CD4-positive, alpha-beta memory T cell (primary cell): ENCODE data around the gene C19orf67. TPM values are rescaled to one million over a fixed set of nuclear protein-coding genes. Genes with fewer than 3 reads are reported as not detected.
A peak's percentile ranks its signal among the peaks of the same experiment; 100 is the strongest.

Experiments used
- CTCF ChIA-PET: fragments of 350-600 bp; sonication (Branson Sonifier 250); formaldehyde crosslinking; loops from one replicate; lab custom pipeline; 2021; ENCODE audit warnings: inconsistent platforms; ENCODE audit not compliant: partially characterized antibody; lab: Charles Lee
- POLR2A ChIA-PET: fragments of 350-600 bp; sonication (Branson Sonifier 250); formaldehyde crosslinking; loops from one replicate; lab custom pipeline; 2021; ENCODE audit not compliant: partially characterized antibody; lab: Charles Lee
- DNase-seq, 5 donors: peaks; one replicate each; pipeline versions ENCODE4 v3.0.0 to v3.0.0-alpha.2; 2020 to 2022; ENCODE audit warnings: mixed read lengths in 1 of 5
- H3K27ac ChIP-seq: one replicate; pipeline ENCODE4 v1.7.0; 2013; ENCODE audit warnings: low read depth, low read length
- H3K27me3 ChIP-seq: 2 replicates; pipeline ENCODE4 v1.7.0; 2013; ENCODE audit warnings: mild to moderate bottlenecking, low read length, moderate library complexity; ENCODE audit not compliant: insufficient read depth
- H3K36me3 ChIP-seq: 2 replicates; pipeline ENCODE4 v1.7.0; 2013; ENCODE audit warnings: mild to moderate bottlenecking, low read length, moderate library complexity; ENCODE audit not compliant: insufficient read depth
- H3K4me1 ChIP-seq: 2 replicates; pipeline ENCODE4 v1.7.0; 2013; ENCODE audit warnings: mild to moderate bottlenecking, low read length, moderate library complexity; ENCODE audit not compliant: insufficient read depth
- H3K4me3 ChIP-seq, 2 donors: one replicate each; pipeline ENCODE4 v1.7.0; 2013; ENCODE audit warnings: low read length in 2 of 2, mild to moderate bottlenecking in 1 of 2
- H3K9me3 ChIP-seq, 2 donors: one replicate each; pipeline ENCODE4 v1.7.0; 2013; ENCODE audit warnings: low read length in 2 of 2, control low read depth in 1 of 2; ENCODE audit not compliant: control insufficient read depth in 1 of 2
- H3K27ac Mint-ChIP-seq, 7 donors: one replicate each; pipeline ENCODE4 v1.8.0; 2020 to 2021; ENCODE audit warnings: mixed read lengths in 7 of 7, mild to moderate bottlenecking in 6 of 7, inconsistent platforms in 3 of 7, moderate library complexity in 3 of 7
- H3K27me3 Mint-ChIP-seq, 2 donors: one replicate each; pipeline ENCODE4 v1.8.0; 2020 to 2021; ENCODE audit warnings: mixed read lengths in 2 of 2
- H3K36me3 Mint-ChIP-seq, 2 donors: one replicate each; pipeline ENCODE4 v1.8.0; 2020 to 2021; ENCODE audit warnings: mixed read lengths in 2 of 2, inconsistent platforms in 1 of 2, mild to moderate bottlenecking in 1 of 2
- H3K4me1 Mint-ChIP-seq, 4 donors: one replicate each; pipeline ENCODE4 v1.8.0; 2020 to 2021; ENCODE audit warnings: mixed read lengths in 4 of 4, mild to moderate bottlenecking in 1 of 4
- H3K4me3 Mint-ChIP-seq, 8 donors: one replicate each; pipeline ENCODE4 v1.8.0; 2020 to 2021; ENCODE audit warnings: mixed read lengths in 8 of 8, mild to moderate bottlenecking in 7 of 8, moderate library complexity in 6 of 8, inconsistent platforms in 3 of 8
- H3K9me3 Mint-ChIP-seq, 8 donors: one replicate each; pipeline ENCODE4 v1.8.0; 2020 to 2021; ENCODE audit warnings: mixed read lengths in 8 of 8, mild to moderate bottlenecking in 5 of 8, inconsistent platforms in 3 of 8, moderate library complexity in 1 of 8
- intact Hi-C: fragments of 100-400 bp; cut with micrococcal nuclease; formaldehyde crosslinking; loops from one replicate; pipeline ENCODE4 v1.15.1; 2023
- polyA plus RNA-seq, 2 donors: library from polyadenylated mRNA; unstranded; fragments of 300-500 nt; fragmentation: Illumina TruSeq; gene quantifications; one replicate each; pipeline ENCODE4 v1.2.3, GENCODE V29; 2021
- total RNA-seq, 2 experiments: library from RNA; stranded (reverse); gene quantifications; one replicate each; pipeline ENCODE4 v1.2.3, GENCODE V29; 2021

Gene C19orf67
- total and polyA plus RNA-seq, 4 experiments from 2014 or later: 0.55 TPM; not detected in 3

DNA sequence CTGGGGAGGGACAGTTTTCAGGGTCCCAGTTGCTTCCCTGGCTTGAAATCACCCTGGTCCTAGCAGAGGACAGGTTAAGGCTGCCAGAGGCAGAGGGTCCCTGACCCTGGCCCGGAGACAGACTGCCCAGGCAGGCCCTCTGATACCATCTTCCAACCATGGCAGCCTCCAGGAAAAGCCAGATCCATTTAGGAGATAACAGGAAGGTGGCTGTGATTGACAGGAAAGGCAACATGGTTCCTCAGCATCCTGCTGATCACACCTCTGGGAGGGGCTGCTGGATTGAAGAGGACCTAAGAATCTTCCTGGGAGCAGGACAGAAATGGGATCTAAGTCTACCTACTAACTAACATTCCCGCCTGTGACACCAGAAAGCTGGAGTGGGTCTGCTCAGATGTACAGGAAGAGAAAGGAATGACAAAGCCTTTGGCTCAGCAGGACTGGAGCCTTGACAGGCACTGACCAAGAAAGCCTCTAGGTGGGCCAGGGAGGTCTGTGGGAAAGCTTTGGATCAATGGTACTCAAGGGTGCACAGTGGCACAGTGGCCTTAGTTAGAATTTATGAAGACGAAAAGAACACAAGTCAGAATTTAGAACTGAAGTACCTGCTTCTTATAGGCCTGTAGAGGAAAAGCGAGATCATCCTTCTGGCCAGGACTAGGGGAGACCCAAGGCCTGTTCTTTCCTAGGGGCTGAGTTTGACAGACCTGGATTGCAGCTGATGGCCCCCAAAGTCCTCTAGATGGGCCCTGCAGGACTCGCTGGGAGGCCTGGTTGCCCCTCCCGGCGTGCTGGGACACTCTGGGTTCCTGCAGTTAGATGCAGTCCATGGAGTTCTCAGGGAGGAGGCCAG lies 34.3 kb upstream of the C19orf67 start:
- Histone ChIP-seq H3K9me3 (no peaks in the 10 kb centered on the region), H3K27ac (no peak overlapping the region), H3K27me3 (no peaks in the 10 kb centered on the region), H3K4me1 (peaks cover 34% of the 10 kb centered on the region), H3K36me3 (no peaks in the 10 kb centered on the region), H3K4me3 (no peak overlapping the region)
- intact Hi-C loops: no loop called here
- H3K4me1 Mint-ChIP-seq: peaks cover 19 to 39% (median 29%) of the 10 kb centered on the region in 4 donors
- no peaks in the 10 kb centered on the region for H3K9me3 Mint-ChIP-seq
- peak overlapping the region in 5 of 7 donors; percentile 21 to 98 (median 31) for H3K27ac Mint-ChIP-seq
- no peaks in the 10 kb centered on the region for H3K27me3 Mint-ChIP-seq
- peaks cover 0 to 7% of the 10 kb centered on the region in 2 donors for H3K36me3 Mint-ChIP-seq
- H3K4me3 Mint-ChIP-seq: peak overlapping the region in 1 of 8 donors; percentile 35
- CTCF ChIA-PET: no interaction called here
- POLR2A ChIA-PET: interaction anchor here (4.8 kb wide), 1 partner anchor 17 kb away, joined by 40 read pairs; the partner anchor contains the start of gene ASF1B
- no peak for DNase-seq

DNA sequence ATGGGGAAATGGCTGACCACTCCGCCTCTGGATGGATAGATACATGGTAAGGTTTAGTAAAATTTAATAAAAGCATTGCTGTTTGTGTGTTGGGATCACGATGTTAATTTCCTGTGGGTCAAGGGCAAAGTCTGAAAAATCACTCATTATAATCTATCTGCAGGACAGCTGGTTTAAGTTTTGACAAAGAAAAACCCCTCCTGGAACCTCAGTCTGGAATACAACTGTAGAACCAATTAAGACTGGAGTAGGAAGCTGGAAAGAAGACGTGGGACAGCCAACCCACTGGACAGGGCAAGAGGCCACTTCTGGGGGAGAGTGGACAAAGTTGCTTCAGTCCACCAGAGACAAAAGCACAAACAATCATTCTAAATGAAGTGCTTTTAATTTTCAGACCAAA lies 33.6 kb upstream of the C19orf67 start:
- ChIA-PET CTCF (no interaction called here), POLR2A (interaction anchor here (1.1 to 4.8 kb wide), 3 partner anchors 17 to 114 kb away, joined by 3 to 40 read pairs (median 24); partner anchors contain the start of gene ASF1B)
- Histone ChIP-seq H3K9me3 (no peaks in the 10 kb centered on the region), H3K36me3 (no peaks in the 10 kb centered on the region), H3K4me3 (no peak overlapping the region), H3K4me1 (peaks cover 40% of the 10 kb centered on the region), H3K27ac (peak overlapping the region; percentile 73), H3K27me3 (no peaks in the 10 kb centered on the region)
- Mint-ChIP-seq H3K27ac (peak overlapping the region; percentile 95 to 98 (median 98)), H3K36me3 (peaks cover 0 to 7% of the 10 kb centered on the region in 2 donors), H3K4me1 (peaks cover 19 to 43% (median 32%) of the 10 kb centered on the region in 4 donors), H3K9me3 (no peaks in the 10 kb centered on the region), H3K27me3 (no peaks in the 10 kb centered on the region), H3K4me3 (peak overlapping the region; percentile 87 to 98 (median 92))
- no peak for DNase-seq
- intact Hi-C loops: no loop called here

DNA sequence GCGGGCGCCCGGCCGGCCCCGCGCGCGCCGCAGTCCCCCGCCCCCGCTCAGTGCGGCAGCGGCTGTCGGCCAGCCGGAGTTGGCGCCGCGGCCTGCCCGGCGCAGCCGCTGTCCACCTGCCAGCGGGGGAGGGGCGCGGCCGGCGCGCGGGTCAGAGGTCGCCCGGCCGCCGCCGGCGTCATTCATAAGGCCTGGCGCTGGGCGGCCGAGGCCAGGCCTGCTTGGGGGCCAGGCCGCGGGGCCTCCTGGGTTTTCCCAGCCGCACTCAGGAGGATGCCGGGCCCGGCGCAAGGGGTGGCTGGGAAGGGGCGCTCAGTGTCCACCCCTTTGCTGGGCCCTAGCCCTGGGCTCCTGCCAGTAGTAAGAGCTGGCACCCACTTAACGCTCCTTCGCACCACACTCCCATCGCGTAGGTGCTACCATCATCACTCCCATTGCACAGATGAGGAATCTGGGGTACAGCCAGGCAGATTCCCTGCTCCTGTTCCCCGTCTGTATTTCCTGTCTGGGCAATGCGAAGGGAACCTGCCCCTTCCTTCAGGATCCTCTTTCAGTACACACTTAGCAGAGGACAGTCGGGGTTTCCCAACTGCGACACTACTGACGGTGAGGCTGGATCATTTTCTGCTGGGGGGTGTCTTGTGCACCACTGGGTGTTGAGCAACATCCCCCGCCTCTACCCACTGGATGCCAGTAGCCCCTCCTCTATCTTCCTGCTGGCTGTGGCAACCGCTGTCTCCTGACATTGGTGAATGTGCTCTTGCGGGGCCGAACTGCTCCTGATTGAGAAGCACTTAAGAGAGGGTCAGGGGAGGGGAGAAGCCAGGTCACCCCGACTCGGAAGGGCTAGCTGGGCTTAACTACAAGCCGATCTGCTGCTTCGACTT lies 32.8 kb upstream of the C19orf67 start:
- POLR2A ChIA-PET: interaction anchor here (0.6 to 4.8 kb wide), 19 partner anchors 15 to 354 kb away, joined by 3 to 40 read pairs (median 3); partner anchors contain the start of genes ADGRE5, ASF1B, IL27RA and MISP3
- peak overlapping the region; percentile 73 for H3K27ac ChIP-seq
- peaks cover 0 to 2% (median 0%) of the 10 kb centered on the region in 8 donors for H3K9me3 Mint-ChIP-seq
- peaks cover 0 to 7% of the 10 kb centered on the region in 2 donors for H3K36me3 Mint-ChIP-seq
- intact Hi-C loops: loop anchor here (1.0 kb wide), 1 partner anchor 18 kb away; the partner anchor contains the start of gene ASF1B
- H3K4me1 ChIP-seq: peaks cover 40% of the 10 kb centered on the region
- peaks cover 21 to 50% (median 36%) of the 10 kb centered on the region in 4 donors for H3K4me1 Mint-ChIP-seq
- H3K4me3 Mint-ChIP-seq: peak overlapping the region; percentile 87 to 98 (median 92)
- H3K27ac Mint-ChIP-seq: peak overlapping the region; percentile 95 to 98 (median 98)
- H3K27me3 ChIP-seq: no peaks in the 10 kb centered on the region
- CTCF ChIA-PET: interaction anchor here (1.0 kb wide), 1 partner anchor 18 kb away, joined by 3 read pairs; the partner anchor contains the start of gene ASF1B
- peak overlapping the region; percentile 29 to 63 for H3K4me3 ChIP-seq
- no peaks in the 10 kb centered on the region for H3K9me3 ChIP-seq
- peak; percentile 40 to 84 (median 45) for DNase-seq
- no peaks in the 10 kb centered on the region for H3K36me3 ChIP-seq
- no peaks in the 10 kb centered on the region for H3K27me3 Mint-ChIP-seq

DNA sequence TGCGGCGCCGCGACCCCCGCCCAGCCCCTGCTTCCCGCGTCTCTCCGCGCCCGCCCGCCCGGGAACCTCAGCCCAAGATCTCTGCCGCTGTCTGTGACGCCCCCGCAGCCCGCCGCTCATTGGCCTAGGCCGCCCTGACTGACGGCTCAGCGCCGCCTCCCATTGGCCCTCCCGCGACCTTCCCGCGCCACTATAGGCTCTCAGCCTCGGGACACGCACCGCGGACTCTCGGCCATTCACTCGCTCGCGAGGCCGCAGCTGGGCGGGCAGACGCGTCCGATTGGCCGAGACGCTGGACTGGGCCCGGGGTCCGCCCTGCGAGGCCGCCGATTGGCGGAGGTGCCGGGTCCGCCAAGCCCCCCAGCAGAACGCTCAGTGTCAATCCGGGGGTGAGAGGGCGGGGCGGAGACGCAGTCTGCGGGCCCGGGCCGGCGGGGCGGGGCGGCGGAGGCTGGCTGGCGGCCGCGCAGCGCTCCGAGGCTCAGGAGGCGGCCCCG lies 32.1 kb upstream of the C19orf67 start, which contains the start of gene PRKACA:
TSS of gene PRKACA (minus strand) at position 95 of the 497 bp plus-strand sequence. CDS start 215 bp downstream, outside the sequence.
- CTCF ChIA-PET: interaction anchor here (1.0 kb wide), 1 partner anchor 19 kb away, joined by 3 read pairs; the partner anchor contains the start of gene ASF1B

DNA sequence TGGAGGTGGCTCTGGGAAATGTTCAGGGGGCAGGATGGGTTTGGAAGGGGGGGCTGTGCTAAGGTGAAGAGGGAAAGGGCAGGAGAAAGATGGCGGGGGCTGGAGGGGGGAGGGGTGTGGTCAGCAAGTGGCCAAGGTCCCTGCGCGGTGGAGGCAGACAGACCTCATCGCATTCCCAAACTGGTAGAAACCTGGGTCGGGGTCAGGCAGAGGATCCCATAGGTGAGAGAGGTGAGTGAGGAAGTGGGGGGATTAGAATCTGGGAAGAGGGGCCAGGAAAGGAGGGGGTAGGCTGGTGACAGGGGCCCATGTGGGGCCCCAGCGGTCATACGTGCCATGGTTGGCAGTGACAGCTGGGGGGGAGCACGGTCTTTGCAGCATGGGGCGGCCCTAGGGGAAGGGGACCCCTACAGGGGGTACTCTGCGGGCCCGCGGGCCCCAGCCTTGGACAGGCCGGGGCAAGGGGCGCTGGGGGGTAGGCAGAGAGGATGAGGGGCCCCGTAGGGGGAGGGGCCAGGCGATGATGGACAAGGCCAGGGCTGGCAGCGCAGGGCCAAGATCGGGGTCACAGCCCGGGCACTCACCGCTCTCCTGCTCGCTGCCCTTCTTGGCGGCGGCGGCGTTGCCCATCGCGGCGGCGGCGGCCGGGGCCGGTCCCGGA lies 31.5 kb upstream of the C19orf67 start:
- Mint-ChIP-seq H3K9me3 (peaks cover 0 to 2% (median 0%) of the 10 kb centered on the region in 8 donors), H3K36me3 (peaks cover 0 to 7% of the 10 kb centered on the region in 2 donors), H3K27ac (peak overlapping the region; percentile 69 to 89 (median 88)), H3K27me3 (no peaks in the 10 kb centered on the region), H3K4me3 (peak overlapping the region; percentile 88 to 97 (median 91)), H3K4me1 (peaks cover 23 to 55% (median 39%) of the 10 kb centered on the region in 4 donors)
- intact Hi-C loops: loop anchor here (1.0 to 2.0 kb wide), 3 partner anchors 27 to 236 kb away; partner anchors contain the start of gene SAMD1
- H3K9me3 ChIP-seq: no peaks in the 10 kb centered on the region
- peak overlapping the region; percentile 30 to 57 for H3K4me3 ChIP-seq
- no peaks in the 10 kb centered on the region for H3K27me3 ChIP-seq
- POLR2A ChIA-PET: interaction anchor here (0.6 to 4.8 kb wide), 20 partner anchors 14 to 330 kb away, joined by 3 to 40 read pairs (median 3); partner anchors contain the start of genes ADGRE5, ASF1B, IL27RA and MISP3
- DNase-seq: peak in 2 of 5 donors; percentile 14 to 51
- CTCF ChIA-PET: interaction anchor here (1.0 kb wide), 1 partner anchor 20 kb away, joined by 3 read pairs; the partner anchor contains the start of gene ASF1B
- H3K36me3 ChIP-seq: no peaks in the 10 kb centered on the region
- H3K27ac ChIP-seq: peak overlapping the region; percentile 44
- peaks cover 46% of the 10 kb centered on the region for H3K4me1 ChIP-seq

More for the DNA sequence above, 32.1 kb upstream of the C19orf67 start, which contains the start of gene PRKACA:
- peak; percentile 97 to 99 (median 99) for DNase-seq
- peaks cover 41% of the 10 kb centered on the region for H3K4me1 ChIP-seq
- no peaks in the 10 kb centered on the region for H3K36me3 ChIP-seq
- Mint-ChIP-seq H3K4me1 (peaks cover 23 to 50% (median 39%) of the 10 kb centered on the region in 4 donors), H3K9me3 (peaks cover 0 to 2% (median 0%) of the 10 kb centered on the region in 8 donors), H3K4me3 (peak within 1 kb of the TSS; percentile 92 to 98 (median 96)), H3K36me3 (peaks cover 0 to 7% of the 10 kb centered on the region in 2 donors), H3K27ac (peak within 1 kb of the TSS; percentile 95 to 98 (median 98)), H3K27me3 (no peaks in the 10 kb centered on the region)
- POLR2A ChIA-PET: interaction anchor here (0.6 to 4.8 kb wide), 23 partner anchors 14 to 353 kb away, joined by 3 to 40 read pairs (median 3); partner anchors contain the start of genes ADGRE5, ASF1B, IL27RA and MISP3
- no peaks in the 10 kb centered on the region for H3K9me3 ChIP-seq
- H3K27me3 ChIP-seq: no peaks in the 10 kb centered on the region
- peak within 1 kb of the TSS; percentile 73 for H3K27ac ChIP-seq
- intact Hi-C loops: loop anchor here (1.0 to 2.0 kb wide), 4 partner anchors 19 to 237 kb away; partner anchors contain the start of genes ASF1B and SAMD1
- H3K4me3 ChIP-seq: peak within 1 kb of the TSS; percentile 57 to 63
